Stimulated activated CD4-positive, alpha-beta T cell treated with anti-CD3 and anti-CD28 coated beads, Interleukin-12 subunit alpha, Interleukin-12 subunit beta, amount 100 ng/mL, for 48 hours (primary cell): ENCODE results near the gene EIF3F.
"Not testable (repeated sequence)": the region's sequence is repeated elsewhere in the genome, so short reads cannot be mapped to it uniquely, and the experiment has no call there.

Experiments used
- DNase-seq, 3 donors: peaks; one replicate each; pipeline ENCODE4 v3.0.0-alpha.2; 2020; ENCODE audit warnings: low read depth in 2 of 3, low spot score in 1 of 3

EIF3F gene

GRCh38 chr11:7983832-7984590 lies 3.1 kb upstream of the EIF3F start:
- no peak for DNase-seq

GRCh38 chr11:7987560-7987883 lies 385 bp downstream of the EIF3F start:
- not testable (repeated sequence) for DNase-seq

- no peak for DNase-seq
Measured at GRCh38 chr11:7994581-7995278, 7.6 kb downstream of the EIF3F start.

- no peak for DNase-seq
Measured at GRCh38 chr11:7999795-8000194, 12.7 kb downstream of the EIF3F start.

- no peak for DNase-seq
Measured at GRCh38 chr11:8000390-8000789, 13.3 kb downstream of the EIF3F start.

DNA sequence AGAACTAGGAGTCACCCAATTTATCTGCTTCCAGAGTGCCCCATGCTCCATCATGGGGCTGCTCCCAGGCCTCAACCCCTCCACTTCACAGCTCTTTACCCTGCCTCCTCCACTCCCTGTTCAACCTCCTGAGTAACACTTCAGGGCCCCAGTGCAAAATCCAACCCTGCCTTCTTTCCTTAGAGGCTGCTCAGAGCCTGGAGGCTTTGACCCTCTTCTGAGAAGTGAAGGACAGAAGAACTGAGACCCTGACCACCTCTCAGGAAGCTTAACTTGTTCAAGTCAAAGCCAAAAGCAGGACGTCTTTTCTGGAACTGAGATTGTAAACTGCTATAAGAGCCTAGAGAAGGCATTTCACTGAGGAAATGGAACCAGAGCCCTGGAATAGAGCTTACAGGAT lies 15.5 kb downstream of the EIF3F start:
- no peak for DNase-seq

- DNase-seq: no peak
Measured at GRCh38 chr11:8003187-8003586, 16.1 kb downstream of the EIF3F start.

- DNase-seq: no peak
Measured at GRCh38 chr11:8004008-8004407, 16.9 kb downstream of the EIF3F start.

DNA sequence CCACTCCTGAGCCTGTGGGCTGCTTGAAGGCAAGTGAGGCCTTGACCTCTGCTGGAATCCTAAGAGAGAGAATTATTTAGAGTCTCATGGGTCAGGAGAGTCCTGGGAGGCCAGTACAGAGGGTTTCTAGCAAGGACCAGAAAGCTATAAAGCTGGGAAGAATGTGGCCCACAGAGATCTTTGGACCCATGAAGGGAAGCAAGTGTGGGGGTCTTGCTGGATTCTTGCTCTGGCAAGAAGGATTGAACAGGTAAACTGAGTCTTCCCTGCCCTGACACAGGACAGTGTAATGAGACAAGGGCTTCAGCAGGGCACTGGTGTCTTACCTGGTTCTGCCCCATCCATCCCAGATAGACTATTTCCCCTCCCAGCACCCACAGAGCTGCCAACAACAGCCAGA lies 18.4 kb downstream of the EIF3F start:
- DNase-seq: no peak

DNA sequence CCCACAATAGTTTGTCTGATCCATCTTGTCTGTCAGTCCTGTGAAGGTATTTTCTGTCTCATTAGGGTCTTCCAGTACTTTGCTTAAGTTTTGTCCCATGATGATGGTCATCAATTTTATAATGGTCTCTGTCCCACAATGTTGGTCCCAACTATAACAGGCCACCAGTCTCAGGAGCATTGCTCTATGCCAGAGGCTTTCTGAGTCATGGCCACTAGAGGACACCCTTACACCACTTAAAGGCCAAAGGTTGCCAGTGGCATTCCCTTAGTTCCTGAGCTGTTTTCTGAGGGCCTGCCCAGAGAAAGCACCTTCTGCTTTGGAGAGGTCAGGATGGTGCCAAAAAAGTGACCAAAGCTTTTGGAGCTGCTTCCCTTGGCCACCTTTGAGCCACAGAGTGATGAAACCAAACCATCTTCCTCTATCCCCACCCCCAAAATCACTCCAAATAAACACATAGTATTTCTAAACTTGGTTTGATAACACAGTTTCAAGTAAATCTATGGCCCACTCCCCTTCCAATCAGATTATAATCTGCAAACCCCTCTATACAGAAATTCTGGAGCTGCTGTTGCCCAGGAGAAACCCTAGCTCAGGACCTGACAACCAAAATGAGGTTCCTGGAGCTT lies 19.3 kb downstream of the EIF3F start:
- peak in 2 of 3 donors; percentile 18 to 38 for DNase-seq

DNA sequence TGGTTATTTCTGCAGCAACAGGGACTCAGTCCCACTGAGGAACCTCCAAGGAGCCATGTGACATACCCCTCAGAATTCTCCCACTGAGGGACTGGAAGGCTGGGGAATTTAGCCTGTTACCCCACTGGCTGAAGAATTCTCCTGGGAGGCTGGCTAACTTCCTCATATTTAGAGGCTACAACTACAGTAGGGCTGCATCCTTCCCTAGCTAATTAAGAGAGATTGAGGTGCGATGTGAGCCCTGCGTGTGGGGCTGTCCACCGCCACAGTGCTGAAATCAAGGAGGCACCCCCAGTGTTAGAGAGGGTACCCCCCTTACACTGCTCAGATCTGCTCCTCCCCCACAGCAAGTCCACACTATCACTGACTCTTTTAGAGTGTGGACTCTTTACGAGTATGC lies 21.1 kb downstream of the EIF3F start:
- no peak for DNase-seq

DNA sequence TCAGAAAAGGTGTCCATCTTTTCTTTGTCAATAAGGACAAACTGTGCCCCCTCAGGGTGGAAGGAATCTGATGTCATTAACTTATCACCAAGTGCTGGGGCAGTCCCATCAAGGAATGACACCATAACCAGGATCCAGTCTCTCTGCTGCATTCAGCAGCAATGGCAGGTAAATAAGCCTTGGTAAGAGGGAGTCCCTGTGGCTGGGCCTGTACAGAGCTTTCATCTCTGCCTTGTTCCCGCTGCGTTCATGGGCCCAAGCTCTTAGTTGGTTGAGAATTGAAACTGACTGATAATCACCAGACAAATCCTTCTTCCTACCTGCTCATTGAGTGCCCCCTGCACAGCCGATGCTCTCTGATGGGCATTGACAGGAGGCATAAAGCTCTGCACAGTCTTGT lies 22.7 kb downstream of the EIF3F start:
- DNase-seq: no peak

DNA sequence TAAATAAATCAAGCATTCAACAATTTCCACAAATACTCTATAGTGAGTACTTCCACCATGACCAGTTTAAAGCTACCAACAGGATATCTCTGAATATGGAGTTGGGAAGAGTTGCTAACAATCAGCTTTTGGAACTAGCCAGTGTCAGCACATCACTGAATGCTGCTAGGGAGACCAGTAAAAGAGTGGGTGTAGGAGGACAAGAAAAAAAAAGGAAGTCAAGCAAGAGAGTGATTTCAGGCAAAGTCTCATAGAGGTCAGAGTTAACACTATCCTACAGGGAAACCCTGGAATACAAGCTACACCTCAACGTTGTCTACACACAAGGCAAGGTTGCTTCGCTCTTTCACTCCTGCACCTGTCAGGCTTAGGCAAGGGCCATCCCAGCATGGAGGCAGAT lies 24.2 kb downstream of the EIF3F start:
- no peak for DNase-seq

DNA sequence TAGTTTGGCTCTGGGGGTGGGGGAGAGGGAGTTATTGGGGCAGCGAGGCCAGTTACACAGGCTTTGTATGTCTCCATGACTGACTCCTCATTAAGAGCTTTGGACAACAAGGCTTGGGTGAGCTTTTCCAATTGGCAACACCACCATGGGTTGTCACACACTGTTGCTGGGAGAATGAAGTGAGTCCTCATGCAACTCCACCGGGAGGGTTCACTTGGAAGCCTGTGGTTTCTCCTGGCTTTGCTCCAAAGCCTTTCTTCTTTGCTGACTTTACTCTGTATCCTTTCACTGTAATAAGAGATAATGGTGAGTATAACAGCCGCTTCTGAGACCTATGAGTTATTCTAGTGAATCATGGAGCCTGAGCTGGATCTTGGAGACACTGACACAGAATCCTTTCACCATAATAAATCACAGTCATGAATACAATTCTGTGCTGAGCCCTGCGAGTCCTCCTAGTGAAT lies 24.9 kb downstream of the EIF3F start:
- no peak for DNase-seq

- no peak for DNase-seq
Measured at GRCh38 chr11:8013833-8014232, 26.7 kb downstream of the EIF3F start.

- DNase-seq: no peak
Measured at GRCh38 chr11:8015753-8016239, 28.7 kb downstream of the EIF3F start.

- DNase-seq: no peak
Measured at GRCh38 chr11:8016440-8016839, 29.3 kb downstream of the EIF3F start.

DNA sequence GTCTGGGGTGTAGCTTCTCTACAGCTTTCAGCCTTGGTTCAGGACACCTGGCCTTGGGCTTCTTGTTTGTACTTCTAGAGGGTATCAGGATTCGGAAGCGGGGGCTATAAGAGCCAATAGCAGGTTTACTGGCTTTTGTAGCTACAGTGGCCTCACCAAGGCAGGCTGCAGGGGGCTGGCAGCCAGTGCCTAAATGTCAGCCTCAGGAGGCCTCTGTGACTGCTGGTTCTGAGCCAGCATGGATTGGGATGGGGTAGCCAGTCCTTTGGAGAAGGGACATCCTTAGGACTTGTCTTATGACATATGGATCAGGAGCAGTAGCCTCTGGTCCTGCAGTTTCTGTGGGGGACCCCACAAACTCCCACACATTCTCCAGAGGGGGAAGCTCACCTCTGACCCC lies 29.9 kb downstream of the EIF3F start:
- DNase-seq: no peak

GRCh38 chr11:8017894-8018483 lies 30.9 kb downstream of the EIF3F start:
- DNase-seq: no peak

- peak; percentile 29 to 53 (median 32) for DNase-seq
Measured at GRCh38 chr11:8018484-8019313, 31.6 kb downstream of the EIF3F start.
